ENCODE results near the gene GPR42.

GRCh38 chr19:35373492-35373891, 2.6 kb downstream of the GPR42 start:
- TF ChIP-seq CTCF (IDR thresholded peaks at IDR 0.05): no peak
- no peak for TF ChIP-seq EP300 (IDR thresholded peaks at IDR 0.05)

Data from ovary (tissue), 3 donors.